Measurements from ENCODE around the gene UNC79.

DNA sequence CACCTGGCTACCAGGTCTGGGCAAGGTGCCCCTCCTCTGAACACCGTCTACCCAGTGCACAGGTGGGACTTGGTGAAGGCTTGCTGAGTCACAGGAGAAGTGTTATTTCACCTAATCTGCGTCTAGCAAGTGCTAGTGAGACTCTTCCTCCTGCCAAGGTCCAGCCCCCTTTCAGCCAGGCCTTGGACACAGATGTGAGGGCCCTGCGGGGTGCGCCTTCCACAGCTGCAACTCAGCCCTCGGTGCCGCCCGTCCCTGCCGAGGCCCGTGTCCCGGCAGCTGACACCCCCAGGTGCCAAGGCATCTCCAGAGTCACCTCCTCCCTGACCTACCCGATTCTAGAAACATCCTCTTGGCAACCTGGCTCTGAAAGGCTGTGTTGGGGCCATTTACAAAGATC is 302.5 kb downstream of the UNC79 start:
- no peak for TF ChIP-seq EZH2 (IDR thresholded peaks at IDR 0.05; ENCODE audit: borderline replicate concordance, low read length)
- TF ChIP-seq, protein P1, sequence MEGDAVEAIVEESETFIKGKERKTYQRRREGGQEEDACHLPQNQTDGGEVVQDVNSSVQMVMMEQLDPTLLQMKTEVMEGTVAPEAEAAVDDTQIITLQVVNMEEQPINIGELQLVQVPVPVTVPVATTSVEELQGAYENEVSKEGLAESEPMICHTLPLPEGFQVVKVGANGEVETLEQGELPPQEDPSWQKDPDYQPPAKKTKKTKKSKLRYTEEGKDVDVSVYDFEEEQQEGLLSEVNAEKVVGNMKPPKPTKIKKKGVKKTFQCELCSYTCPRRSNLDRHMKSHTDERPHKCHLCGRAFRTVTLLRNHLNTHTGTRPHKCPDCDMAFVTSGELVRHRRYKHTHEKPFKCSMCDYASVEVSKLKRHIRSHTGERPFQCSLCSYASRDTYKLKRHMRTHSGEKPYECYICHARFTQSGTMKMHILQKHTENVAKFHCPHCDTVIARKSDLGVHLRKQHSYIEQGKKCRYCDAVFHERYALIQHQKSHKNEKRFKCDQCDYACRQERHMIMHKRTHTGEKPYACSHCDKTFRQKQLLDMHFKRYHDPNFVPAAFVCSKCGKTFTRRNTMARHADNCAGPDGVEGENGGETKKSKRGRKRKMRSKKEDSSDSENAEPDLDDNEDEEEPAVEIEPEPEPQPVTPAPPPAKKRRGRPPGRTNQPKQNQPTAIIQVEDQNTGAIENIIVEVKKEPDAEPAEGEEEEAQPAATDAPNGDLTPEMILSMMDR (IDR thresholded peaks at IDR 0.05; ENCODE audit: low read length) = no peak

All from OCI-LY1 (cell line).